HG02798 (cell line): ENCODE results near the gene SYMPK.
"Not testable (repeated sequence)": the region's sequence is repeated elsewhere in the genome, so short reads cannot be mapped to it uniquely, and the experiment has no call there.

ENCODE experiments used
- ATAC-seq: cut with Tn5 transposase; IDR thresholded peaks from one replicate; pipeline ENCODE4 v1.9.1; 2021; ENCODE audit warnings: mild to moderate bottlenecking; ENCODE audit not compliant: unreplicated experiment, poor library complexity

SYMPK gene

DNA sequence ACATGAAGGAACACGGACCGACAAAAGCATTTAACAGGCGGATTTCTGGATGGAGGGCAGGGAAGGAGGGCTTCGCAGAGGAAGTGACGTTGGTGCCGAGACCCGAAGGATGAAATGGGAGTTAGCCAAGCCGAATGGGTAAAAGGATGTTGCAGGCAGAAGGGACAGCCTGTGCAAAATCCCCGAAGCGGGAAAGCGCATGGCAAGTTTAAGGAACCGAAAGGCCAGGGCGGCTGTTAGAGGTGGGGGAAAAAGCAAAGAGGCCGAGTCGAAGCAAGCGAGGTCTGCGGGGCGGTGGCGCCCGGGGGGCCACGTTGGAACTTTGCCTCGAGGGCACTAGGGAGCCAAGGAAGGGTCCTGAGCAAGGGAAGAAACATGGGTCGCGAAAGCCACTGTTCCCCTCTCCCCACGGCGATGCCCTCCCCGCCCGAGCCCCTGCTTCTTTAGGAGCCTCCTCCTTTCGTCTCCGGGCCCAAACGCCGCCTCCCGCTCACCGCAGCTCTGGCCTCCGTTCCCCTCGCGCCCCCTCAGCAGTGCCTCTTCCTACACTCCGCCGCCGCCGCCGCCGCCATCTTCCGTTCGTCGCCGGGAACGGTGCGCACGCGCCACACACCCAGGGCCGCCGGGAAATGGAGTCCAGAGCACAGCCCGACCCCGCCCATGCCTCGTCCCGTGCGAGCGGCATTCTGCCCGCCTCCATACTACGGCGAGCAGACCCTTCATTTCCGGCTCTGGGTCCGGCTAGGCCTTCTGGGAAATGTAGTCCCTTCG, at the start of gene SYMPK:
TSS of gene SYMPK (minus strand) at position 584 of the 771 bp plus-strand sequence. CDS start 8,652 bp downstream, outside the sequence.
- ATAC-seq = peak; percentile 94

DNA sequence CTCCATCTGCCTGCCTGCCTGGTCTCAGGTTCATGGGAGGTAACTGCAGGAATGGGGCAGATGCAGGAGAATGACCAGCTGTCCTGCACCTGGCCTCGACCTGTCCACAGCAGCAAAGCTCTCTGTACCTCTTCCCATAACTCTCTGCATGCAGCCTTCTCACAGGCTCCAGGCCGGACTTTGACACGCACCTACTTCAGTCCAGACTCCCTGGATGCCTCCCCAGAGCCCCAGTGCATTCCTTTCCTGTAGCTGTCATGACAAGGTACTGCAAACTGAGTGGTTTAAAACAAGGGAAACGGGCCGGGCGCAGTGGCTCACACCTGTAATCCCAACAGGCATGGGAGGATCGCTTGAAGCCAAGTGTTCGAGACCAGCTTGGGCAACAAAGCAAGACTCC, 48.3 kb upstream of the SYMPK start:
- ATAC-seq = no peak

DNA sequence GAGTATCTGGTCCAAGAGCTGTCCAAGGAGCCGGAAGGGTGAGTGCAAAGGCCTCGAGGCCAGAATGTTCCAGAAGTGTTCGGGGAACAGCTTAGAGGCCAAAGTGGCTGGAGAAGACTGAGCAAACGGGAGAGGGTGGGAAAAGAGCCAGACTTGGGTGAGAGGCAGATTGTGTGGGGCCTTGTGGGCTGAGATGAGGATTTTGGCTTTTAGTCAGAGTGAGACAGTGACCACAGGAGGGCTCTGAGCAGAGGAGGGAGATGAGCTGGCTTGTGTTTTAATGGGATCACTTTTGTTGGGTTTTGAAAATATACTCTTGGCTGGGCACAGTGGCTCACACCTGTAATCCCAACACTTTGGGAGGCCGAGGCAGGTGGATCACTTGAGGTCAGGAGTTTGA, 46.0 kb upstream of the SYMPK start:
- ATAC-seq = no peak

DNA sequence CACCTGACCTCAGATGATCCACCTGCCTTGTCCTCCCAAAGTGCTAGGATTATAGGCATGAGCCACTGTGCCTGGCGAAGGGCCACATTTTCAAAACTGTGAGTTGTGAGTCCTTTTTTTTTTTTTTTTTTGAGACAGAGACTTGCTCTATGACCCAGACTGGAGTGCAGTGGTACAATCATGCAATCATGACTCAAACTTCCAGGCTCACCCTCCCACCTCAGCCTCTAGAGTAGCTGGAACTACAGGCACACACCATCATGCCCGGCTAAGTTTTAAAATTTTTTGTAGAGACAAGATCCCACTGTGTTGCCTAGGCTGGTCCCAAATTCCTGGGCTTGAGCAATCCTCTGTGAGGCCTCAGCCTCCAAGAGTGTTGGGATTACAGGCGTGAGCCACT, 43.3 kb upstream of the SYMPK start:
- no peak for ATAC-seq

DNA sequence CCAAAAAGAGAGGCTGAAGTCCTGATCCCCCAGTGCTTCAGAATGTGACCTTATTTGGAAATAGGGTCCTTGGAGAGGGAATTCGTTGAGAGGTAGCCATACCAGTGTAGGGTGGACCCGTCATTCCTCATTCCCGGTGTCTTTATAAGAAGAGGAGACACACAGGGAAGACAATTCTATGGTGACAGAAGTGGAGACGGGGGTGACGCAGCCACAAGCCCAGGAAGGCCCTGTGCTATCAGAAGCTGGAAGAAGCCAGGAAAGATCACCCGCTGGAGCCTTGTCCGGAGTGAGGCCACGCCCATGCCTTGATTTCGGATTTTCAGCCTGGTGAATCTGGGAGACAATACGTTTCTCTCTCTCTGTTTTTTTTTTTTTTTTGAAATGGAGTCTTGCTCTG, 42.1 kb upstream of the SYMPK start:
- ATAC-seq = no peak

DNA sequence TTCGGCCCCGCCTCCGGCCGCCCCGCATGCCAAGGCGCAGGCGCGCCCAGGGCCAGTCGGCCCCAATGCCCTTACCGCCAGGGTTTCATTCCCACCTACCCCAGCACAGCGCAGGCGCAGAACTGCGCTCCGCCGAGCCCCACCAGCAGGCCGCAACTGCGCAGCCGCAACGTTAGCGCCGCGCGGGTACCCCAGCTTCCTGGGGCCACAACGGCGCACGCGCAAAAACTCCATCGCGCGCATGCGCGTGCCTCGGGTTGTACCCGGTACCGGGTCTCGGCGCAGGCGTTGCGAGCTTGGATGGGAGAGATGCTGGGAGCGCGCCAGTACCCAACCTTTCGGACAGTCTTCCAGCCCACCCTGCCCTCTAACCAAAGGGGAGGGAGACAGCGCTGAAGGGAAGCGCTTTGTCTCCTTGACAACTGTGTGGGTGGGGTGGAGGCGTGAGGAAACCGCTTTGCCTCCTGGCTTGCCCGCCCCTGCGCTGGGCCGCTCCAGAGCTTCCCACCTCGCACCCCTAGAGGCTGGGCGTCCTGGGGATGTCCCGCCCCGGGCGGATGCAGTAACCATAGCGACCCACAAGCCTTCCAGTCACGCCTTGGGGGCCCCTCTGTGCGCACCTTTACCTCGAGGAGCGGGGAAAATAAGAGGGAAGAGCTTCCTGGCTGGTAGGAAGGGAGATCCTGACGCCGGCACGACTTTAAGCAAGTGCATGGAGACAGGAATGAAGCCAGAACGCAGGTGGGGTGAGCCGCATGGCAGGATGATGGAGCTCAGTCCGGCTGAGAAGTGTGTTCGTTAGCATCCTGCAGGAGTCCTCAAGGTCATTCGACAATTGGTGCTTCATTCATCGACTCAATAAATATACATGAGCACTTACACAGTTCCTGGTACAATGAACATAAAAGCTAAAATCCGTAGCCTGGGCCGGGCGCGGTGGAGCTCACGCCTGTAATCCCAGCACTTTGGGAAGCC, 40.0 kb upstream of the SYMPK start:
- peak; percentile 93 for ATAC-seq

DNA sequence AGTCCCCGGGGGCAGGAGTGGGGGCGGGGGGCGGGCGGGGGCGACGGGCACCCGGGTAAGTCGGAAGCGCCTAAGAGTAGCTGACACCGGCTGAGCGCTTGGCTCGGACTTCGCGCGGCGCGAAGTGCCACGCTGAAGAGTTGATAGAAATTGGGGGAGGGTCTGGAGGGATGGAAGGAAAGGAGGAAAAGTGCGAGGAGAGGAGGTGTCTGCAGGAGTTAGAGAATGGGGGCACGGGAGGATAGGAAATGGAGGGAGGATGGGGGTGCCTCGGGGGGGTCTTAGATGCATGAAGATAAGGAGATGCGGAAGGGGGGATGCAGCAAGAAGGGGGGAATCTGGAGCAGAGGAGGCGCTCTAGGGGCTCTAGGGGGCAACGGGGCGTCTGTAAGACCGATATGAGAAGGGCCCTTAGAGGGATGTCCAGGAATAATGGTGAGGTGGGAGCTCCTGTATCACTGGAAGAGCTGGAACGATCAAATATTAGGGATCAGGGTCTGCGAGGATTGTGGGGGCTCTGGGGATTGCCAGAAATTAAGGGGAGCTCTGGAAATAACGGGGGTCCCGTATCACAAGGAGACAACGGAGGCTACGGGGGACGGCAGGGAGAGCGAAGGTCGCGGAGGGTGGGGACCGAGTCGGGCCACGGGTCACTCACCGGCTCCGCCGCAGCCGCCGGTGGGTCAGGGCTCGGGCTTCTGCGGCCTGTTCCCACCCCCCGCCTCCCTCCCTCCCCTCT, 39.1 kb upstream of the SYMPK start, which contains the start of gene MYPOP:
TSS of gene MYPOP (minus strand) at position 702 of the 739 bp plus-strand sequence. CDS start 840 bp downstream, outside the sequence.
- ATAC-seq = no peak

DNA sequence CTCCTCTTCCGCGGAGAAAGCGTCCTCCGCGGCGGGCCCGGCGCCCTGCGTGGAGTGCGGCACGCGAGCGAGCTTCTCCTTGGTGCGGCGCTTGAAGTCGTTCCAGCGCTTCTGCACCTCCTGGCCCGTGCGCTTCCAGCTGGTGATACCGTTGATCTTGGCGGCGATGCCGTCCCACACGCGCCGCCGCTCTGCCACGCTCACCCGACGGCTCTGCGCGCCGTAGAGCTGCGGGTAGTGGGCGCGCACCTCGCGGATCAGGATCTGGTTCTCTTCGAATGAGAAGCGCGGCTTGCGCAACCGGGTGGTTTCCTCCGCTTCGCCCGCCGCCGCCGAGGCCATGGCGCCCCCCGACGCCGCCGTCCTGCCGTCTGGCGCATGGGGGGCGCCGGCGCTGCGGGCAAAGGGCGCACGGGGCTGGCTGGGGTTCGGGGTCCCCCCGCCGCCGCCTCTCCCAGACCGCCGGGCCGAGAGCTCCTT, 38.5 kb upstream of the SYMPK start:
- no peak for ATAC-seq

DNA sequence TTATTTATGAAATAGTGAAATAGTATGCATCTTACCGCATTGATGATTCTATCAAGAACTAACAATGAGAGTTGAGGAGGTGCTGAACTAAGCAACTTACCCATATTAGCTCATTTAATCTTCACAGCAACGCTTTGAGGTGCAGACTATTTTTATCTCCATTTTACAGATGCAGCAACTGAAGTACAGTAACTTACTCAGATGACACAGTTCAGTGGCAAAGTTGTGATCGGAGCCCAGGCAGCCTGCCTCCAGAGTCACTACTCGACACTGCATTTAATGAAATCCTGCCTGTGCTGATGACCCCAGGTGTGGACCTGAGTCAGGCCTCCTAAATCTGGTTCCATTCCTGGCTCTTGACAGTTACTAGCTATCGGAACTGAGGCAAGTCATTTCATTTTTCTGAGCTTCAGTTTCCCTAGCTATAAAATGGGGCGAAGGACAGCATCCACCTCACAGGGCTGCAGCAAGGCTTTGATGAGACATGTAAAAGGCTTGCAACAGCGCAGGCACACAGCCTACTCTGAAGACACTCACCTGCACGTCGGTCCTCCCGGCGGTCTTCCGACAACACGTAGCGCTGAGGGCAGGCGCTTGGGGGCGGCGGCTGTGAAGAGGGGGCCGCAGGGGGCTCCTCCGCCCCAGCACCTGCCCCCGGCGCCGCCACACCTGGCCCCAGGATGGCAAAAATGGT, 37.9 kb upstream of the SYMPK start:
- ATAC-seq = no peak

DNA sequence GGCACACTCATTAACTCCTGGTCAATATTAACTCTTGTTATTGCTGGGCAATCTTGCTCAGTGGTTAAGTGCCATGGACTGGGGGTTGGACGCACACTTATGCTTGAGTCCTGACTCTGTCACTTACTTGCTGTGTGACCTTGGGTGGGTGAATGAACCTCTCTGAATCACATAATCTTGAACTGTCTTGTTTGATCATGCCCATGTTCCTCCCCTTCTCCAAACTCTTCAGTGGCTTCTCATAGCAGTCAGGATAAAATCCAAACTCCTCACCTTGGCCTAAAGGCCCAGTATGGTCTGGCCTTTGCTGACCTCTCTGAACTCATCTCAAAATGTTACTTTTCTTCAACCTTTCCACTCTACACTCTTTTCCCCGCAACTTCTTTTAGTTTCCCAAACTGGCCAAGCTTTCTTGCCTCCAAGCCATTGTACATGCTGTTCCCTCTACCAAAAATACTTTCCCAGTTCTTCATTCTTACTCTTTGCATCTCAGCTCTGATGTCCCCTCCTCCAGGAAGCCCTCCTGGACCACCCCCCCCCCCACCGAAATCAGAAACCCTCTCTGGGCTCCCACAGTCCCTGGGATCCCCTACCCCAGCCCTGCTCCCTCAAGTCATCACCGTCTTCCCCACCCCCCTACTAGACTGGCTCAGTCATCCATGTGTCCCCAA, 37.1 kb upstream of the SYMPK start:
- ATAC-seq = no peak

DNA sequence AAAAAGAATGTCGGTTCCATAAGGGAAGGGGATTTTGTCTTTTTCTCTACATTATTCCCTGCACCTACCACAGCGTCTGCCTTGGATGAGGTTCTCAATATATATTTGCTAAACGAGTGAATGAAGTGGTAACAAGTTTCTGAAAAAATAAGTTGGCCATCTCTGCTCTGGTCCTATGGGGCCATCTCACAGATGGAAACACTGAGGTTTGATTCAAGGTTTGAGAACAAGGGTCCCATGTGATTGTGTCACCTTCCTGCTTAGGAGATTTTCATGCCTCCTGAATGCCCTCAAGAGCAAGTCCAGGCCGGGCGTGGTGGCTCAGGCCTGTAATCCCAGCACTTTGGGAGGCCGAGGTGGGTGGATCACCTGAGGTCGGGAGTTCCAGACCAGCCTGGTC, 36.3 kb upstream of the SYMPK start:
- no peak for ATAC-seq

DNA sequence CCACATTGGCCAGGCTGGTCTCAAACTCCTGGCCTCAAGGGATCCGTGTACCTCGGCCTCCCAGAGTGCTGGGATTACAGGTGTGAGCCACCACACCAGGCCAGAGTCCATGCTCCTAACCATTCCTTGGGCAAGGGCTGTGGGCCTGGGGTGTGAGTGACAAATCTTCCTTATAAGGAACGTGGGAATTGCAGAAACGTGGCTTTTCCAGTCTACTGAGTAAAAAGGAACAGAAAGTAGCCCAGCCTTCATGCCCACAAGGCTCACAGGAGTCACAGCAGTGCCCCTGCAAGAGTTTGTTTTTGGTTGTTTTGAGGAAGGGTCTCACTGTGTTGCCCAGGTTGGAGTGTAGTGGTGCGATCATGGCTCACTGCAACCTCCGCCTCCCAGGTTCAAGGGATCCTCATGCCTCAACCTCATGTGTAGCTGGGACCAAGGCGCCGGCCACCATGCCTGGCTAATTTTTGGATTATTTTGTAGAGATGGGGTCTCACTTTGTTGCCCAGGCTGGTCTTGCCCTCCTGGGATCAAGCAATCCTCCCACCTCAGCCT, 34.4 kb upstream of the SYMPK start:
- ATAC-seq = no peak

DNA sequence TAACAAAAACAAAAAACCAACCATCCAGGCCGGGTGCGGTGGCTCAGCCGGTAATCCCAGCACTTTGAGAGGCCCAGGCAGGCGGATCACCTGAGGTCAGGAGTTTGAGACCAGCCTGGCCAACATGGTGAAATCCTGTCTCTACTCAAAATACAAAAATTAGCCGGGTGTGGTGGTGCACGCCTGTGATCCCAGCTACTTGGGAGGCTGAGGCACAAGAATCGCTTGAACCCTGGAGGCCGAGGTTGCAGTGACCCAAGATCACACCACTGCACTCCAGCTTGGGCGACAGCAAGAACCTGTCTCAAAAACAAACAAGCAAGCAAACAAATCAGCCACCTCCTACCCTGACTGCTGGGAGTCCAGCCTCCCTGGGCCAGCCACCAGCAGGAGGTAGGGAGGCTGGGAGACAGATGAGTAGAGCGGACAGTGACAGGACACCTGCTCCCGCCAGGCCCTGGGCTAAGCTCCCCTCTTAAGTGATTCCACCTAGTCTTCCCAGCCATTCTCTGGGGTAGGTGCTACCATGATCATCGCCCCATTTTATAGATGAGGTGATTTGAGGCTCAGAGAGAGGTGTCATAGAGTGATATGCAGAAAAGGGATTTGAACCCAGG, 33.1 kb upstream of the SYMPK start:
- ATAC-seq = not testable (repeated sequence)

DNA sequence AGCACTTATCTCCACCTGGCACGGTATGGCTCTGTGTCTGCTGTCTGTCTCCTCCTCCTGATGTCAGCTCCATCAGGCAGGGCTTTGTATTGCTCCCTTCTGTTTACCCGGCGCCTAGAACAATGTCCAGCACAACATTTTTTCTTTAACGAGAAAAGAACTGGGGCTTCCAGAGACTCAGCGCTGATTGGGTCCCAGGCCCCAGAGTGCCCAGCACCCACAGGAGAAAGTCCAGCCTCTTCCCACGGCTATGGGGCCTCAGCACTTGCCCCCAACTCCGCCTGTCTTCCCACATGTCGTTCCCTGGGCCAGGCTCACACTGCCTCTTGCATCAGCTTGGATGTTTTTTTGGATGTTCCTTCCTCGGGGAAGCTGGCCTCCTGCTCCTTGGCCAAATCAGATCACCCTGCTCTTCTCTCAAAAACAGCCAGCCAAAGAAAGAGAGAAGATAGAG, 32.6 kb upstream of the SYMPK start:
- no peak for ATAC-seq

DNA sequence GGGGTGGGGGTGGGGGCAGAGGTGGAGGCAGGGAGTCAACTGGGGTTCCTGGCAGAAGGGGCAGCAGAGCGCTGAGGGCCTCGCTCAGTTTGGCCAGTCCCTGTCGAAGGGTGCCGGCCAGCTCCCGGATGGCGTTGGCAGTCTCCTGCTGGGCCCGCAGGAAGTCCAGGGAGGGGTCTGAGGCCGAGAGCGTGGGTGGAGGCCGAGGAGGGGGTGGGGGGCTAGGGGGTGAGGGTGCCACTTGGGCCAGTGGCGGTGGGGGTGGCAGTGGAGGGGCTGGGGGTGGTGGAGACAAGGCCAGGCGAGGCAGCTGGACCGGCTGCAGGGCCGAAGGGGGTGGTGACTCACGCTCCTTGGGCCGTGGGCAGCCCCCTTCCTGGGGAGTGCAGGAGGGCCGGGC, 27.9 kb upstream of the SYMPK start:
- no peak for ATAC-seq

DNA sequence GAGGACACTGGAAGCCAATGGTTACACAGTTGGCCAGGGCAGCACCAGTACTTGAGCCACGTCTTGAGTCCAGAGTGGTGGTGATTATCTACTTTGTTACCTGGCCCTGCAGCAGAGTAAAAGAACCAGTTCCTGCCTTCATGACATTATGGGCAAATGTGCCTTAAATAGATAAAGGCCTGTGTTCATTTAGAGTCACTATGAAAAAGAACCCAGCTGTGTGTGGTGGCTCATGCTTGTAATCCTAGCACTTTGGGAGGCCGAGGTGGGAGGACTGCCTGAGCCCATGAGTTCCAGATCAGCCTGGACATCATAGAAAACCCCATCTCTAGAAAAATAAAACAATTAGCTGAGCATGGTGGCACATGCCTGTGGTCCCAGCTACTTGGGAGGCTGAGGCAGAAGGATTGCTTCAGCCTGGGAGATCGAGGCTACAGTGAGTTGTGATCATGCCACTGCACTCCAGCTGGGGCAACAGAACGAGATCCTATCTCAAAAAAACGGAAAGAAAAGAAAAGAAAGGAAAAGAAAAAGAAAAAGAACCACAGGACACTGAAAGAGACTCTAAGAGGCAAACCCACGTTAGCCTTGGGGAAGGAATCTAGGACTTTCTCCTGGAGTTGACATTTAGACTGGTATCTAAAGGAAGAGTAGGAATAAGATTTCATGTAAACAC, 26.4 kb upstream of the SYMPK start:
- ATAC-seq = no peak

DNA sequence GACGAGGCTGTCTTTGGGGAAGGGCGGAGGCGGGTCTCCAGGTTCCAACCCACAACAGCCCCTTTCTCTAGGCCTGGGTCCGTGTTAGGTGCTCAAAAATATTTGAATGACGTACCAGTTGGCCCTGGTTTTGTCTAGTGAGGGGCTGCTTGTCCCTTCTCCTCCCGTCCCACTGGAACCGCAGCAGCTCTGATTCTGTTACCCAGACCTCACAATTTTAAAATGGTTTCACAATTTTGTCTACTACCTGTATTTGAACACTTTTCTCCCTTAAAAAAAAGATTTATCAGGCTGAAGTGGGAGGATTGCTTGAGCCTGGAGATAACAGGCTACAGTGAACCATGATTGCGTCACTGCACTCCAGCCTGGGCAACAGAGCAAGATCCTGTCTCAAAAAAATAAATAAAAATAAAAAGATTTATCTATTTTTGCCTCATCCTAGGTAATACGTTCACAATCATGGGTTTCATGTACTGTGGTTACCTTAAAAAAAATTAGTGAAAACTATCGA, 24.3 kb upstream of the SYMPK start:
- ATAC-seq = no peak
